GM12872 (cell line): Measurements from ENCODE around the gene KIF2B.

Experiments
- CTCF ChIP-seq: IDR thresholded peaks from 3 replicates; pipeline ENCODE4 v1.5.1; 2011; ENCODE audit warnings: low read depth, mild to moderate bottlenecking, low read length, moderate library complexity; ENCODE audit not compliant: insufficient read depth

The KIF2B gene

GRCh38 chr17:53822764-53823163, at the start of gene KIF2B:
KIF2B (plus strand) TSS chr17:53822927; CDS start chr17:53823034, 107 bp downstream.
- TF ChIP-seq CTCF = no peak

- TF ChIP-seq CTCF = no peak
Measured at GRCh38 chr17:53780320-53780719, 42.4 kb upstream of the KIF2B start.

- TF ChIP-seq CTCF = no peak
Measured at GRCh38 chr17:53791551-53791950, 31.2 kb upstream of the KIF2B start.

GRCh38 chr17:53792451-53792850, 30.3 kb upstream of the KIF2B start:
- no peak for TF ChIP-seq CTCF

GRCh38 chr17:53792997-53793396, 29.7 kb upstream of the KIF2B start:
- TF ChIP-seq CTCF = no peak

GRCh38 chr17:53794875-53795274, 27.9 kb upstream of the KIF2B start:
- TF ChIP-seq CTCF = no peak

GRCh38 chr17:53796642-53797041, 26.1 kb upstream of the KIF2B start:
- TF ChIP-seq CTCF = no peak

- TF ChIP-seq CTCF = no peak
Measured at GRCh38 chr17:53797501-53797900, 25.2 kb upstream of the KIF2B start.
